VCaP (cell line): ENCODE results near the gene ZBTB4.
"Not testable (repeated sequence)": the region's sequence is repeated elsewhere in the genome, so short reads cannot be mapped to it uniquely, and the experiment has no call there.

Source experiments
- H3K27ac ChIP-seq: fragments of 450-650 bp; 2 replicates; pipeline ENCODE4 v1.5.1; 2017
- TF ChIP-seq, protein P1 (sequence below): fragments of 450-650 bp; conservative IDR thresholded peaks from 2 replicates; pipeline ENCODE4 v1.5.1; 2017; ENCODE audit warnings: mild to moderate bottlenecking, moderate library complexity

ZBTB4 gene

DNA sequence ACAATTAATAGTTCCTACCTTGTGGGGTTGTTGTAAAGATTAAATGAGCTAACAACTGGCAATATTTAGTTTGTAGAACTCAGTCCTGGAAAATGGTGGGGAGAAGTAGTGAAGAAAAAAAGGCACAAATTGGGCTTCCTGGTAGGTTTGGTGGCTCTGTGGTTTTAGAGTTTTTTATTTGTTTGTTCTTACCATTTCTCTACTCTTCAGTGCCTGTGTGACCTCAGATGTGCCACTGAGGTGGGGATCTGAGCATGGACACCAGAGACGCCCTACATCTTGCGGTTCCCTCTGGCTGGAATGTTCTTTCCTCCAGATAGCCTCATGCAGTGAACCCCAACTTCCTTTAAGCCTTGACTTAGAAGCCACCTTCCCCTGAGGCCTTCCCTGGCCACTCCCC is 7.7 kb downstream of the ZBTB4 start:
- no peak overlapping the region for H3K27ac ChIP-seq
- TF ChIP-seq, protein P1, sequence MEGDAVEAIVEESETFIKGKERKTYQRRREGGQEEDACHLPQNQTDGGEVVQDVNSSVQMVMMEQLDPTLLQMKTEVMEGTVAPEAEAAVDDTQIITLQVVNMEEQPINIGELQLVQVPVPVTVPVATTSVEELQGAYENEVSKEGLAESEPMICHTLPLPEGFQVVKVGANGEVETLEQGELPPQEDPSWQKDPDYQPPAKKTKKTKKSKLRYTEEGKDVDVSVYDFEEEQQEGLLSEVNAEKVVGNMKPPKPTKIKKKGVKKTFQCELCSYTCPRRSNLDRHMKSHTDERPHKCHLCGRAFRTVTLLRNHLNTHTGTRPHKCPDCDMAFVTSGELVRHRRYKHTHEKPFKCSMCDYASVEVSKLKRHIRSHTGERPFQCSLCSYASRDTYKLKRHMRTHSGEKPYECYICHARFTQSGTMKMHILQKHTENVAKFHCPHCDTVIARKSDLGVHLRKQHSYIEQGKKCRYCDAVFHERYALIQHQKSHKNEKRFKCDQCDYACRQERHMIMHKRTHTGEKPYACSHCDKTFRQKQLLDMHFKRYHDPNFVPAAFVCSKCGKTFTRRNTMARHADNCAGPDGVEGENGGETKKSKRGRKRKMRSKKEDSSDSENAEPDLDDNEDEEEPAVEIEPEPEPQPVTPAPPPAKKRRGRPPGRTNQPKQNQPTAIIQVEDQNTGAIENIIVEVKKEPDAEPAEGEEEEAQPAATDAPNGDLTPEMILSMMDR: no peak

DNA sequence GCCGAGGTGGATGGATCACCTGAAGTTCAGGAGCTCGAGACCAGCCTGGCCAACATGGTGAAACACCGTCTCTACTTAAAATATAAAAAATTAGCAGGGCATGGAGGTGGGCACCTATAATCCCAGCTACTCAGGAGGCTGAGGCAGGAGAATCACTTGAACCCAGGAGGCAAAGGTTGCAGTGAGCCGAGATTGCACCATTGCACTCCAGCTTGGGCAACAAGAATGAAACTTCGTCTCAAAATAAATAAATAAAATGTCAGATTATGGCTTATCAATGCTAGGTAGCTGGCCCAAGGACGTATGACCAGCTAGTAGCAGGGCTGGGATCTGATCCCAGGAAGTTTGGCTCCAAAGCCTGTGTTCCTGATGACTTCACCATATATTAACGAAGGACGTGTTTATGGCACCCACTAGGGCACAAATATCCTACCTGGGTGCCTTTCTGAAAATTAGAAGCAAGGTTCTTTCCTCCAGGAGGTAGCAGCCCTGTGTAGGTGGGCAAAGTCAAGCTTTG is 8.9 kb downstream of the ZBTB4 start:
- not testable (repeated sequence) for H3K27ac ChIP-seq

DNA sequence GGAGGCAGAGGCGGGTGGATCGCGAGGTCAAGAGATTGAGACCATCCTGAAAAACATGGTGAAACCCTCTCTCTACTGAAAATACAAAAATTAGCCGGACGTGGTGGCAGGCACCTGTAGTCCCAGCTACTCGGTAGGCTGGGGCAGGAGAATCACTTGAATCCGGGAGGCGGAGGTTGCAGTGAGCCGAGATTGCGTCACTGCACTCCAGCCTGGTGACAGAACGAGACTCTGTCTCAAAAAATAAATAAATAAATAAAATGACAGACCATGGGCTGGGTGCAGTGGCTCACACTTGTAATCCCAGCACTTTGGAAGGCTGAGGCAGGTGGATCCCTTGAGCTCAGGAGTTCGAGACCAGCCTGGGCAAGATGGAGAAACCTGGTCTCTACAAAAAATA is 9.6 kb downstream of the ZBTB4 start:
- not testable (repeated sequence) for H3K27ac ChIP-seq

DNA sequence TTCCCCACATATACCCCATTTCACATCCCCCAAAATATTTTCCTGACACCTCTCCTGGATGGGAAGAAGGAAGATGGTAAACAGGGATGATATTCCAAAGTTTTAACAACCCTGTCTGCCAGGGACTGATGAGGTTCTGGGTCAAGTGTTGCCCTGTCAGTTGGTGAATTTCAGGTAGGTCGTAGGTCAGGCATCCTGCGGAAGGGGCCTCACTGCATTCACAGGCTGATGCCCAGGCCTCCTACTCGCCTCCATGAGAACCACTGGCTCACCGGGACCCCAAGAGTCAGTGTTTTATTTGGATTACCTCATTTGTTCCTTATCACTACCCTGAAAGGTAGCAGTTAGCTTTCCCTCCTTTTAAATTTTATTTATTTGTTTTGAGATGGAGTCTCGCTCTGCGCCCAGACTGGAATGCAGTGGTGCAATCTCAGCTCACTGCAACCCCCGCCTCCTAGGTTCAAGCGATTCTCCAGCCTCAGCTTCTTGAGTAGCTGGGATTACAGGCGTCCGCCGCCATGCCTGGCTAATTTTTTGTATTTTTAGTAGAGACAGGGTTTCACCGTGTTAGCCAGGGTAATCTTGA is 10.5 kb downstream of the ZBTB4 start:
- TF ChIP-seq, protein P1: no peak
- H3K27ac ChIP-seq: no peak overlapping the region

DNA sequence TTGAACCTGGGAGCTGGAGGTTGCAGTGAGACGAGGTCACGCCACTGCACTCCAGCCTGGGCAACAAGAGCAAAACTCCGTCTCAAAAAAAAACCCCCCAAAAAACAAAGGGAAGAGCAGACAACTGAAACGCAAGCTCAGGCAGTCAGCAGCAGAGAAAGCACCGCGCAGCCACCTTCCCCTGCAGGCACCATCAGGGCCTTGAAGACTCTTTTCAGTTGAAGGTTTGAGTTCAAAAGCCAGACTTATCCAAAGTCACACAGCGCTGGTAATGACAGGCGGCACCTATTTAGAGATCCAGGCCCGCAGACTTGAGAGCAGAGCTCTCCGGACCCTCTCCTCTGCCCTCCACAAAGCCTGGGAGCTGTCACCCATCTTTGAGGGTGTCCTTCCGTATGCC is 11.1 kb downstream of the ZBTB4 start:
- H3K27ac ChIP-seq: no peak overlapping the region
- TF ChIP-seq, protein P1: no peak

DNA sequence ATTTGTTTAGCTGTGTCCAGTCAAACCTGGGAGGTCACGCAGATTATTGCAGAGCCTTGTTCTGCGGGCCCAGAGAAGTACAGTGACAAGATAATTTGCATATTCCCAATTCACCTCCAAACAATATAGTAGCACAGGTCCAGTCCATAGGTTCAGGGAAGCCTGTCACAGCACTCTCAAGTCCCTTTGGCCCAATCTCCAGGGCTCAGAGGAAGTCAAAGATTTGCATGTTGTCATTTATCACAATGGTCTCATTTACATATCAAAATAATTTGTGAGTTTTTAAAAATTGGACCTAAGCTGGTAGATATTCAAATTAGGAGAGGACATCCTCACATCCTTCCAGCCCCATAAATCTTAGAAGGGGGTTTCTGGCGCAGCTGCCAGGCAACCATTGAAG is 11.9 kb downstream of the ZBTB4 start:
- TF ChIP-seq, protein P1: no peak
- no peak overlapping the region for H3K27ac ChIP-seq

DNA sequence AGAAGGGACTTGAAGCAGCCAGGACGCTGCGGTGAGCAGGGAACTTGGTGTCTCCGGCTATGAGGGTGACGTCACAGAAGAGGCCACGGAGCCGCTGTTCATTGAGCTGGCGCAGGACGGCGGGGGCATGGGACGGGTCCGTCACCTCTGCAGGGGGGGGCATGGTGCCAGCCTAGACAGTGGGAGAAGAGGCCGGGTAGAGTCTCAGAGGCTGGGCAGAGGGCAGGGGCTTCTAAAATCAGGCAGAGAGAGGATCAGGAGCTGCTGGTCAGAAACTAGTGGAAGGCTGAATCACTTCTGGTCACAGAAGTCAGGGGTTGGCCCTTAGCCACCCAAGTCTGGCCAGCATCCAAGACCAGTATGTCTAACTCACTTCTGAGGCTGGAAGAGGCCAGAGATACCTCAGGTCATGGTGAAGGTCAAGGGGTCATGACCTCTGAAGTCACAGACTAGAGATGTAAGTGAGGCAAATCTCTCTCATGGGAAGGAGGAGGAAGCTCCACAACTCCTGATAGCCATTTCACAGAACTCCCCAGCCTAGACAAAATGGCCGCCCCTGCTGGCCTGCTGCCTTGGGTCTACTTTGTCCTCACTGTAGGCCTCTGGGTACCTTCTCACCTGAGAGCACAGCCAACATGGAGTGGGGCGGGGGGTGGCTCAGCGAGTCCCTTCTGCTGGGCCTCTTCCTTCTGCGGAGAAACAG is 12.6 kb downstream of the ZBTB4 start:
- TF ChIP-seq, protein P1: no peak
- no peak overlapping the region for H3K27ac ChIP-seq

DNA sequence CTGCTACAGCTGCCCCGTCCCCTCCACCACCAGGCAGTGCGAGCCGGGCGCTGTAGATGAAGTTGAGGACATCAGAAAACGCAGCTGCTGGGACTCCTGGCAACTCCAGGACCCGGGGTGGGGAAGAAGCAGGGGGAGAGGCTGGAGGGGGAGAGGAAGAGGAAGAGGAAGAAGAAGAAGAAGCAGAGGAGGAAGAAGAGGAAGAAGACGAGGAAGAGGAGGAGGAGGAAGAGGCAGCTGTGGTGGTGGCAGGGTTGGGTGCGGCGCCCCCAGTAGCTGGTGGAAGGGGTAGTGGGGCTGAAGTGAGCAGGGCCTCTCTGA is 13.2 kb downstream of the ZBTB4 start:
- no peak overlapping the region for H3K27ac ChIP-seq

More for the DNA sequence above, 13.2 kb downstream of the ZBTB4 start:
- TF ChIP-seq, protein P1: no peak
